Right lobe of liver (tissue), 6 donors: ENCODE measurements around the gene NFIA. TPM values are rescaled to one million over a fixed set of nuclear protein-coding genes. Genes with fewer than 3 reads are reported as not detected.

ENCODE experiments used
- ATAC-seq, 4 donors: fragments of 200-7000 bp; cut with Tn5 transposase; one replicate each; pipeline ENCODE4 v1.9.1; 2020; ENCODE audit warnings: mild to moderate bottlenecking in 4 of 4, moderate library complexity in 4 of 4
- DNase-seq, 3 donors: peaks; one replicate each; pipeline ENCODE4 v3.0.0-alpha.2; 2020
- H3K27ac ChIP-seq, 3 donors: fragments of 200-600 bp; one replicate each; pipeline ENCODE4 v1.8.0; 2022
- H3K27me3 ChIP-seq, 2 donors: fragments of 200-600 bp; one replicate each; pipeline ENCODE4 v1.8.0; 2022
- H3K36me3 ChIP-seq, 4 donors: fragments of 200-600 bp; sonication (generic) in 1 of 4; one replicate each; pipeline versions ENCODE4 v1.5.1 to v1.8.0; 2017 to 2022; ENCODE audit warnings: control low read depth in 1 of 4
- H3K4me1 ChIP-seq, 4 donors: fragments of 200-600 bp; sonication (generic) in 1 of 4; one replicate each; pipeline versions ENCODE4 v1.5.1 to v1.8.0; 2017 to 2022; ENCODE audit warnings: control low read depth in 1 of 4
- H3K4me3 ChIP-seq, 3 donors: fragments of 200-600 bp; one replicate each; pipeline ENCODE4 v1.8.0; 2022
- H3K9me3 ChIP-seq, 4 donors: fragments of 200-600 bp; sonication (generic) in 1 of 4; one replicate each; pipeline versions ENCODE4 v1.5.1 to v1.8.0; 2017 to 2022; ENCODE audit warnings: control low read depth in 1 of 4
- POLR2A ChIP-seq: fragments of 450-650 bp; IDR thresholded peaks from one replicate; pipeline ENCODE4 v1.6.1; 2017; ENCODE audit warnings: antibody characterized with exemption, mild to moderate bottlenecking
- WGBS: methylation state at CpG from one replicate; pipeline ENCODE4 v1.1.6; 2018; ENCODE audit warnings: low coverage, low lambda C conversion rate; ENCODE audit not compliant: insufficient coverage; ENCODE audit errors: missing lambda C conversion rate; 5-methylcytosine and 5-hydroxymethylcytosine counted together
- intact Hi-C, 2 donors: fragments of 100-400 bp; cut with DNase I; formaldehyde crosslinking; loops; one replicate each; pipeline versions ENCODE4 v1.11.2 to v1.14.1; 2022
- long read RNA-seq: library from polyadenylated mRNA; unstranded; transcript quantifications from one replicate; pipeline ENCODE4 v2.0.0, GENCODE V29; 2019
- total RNA-seq, 6 experiments: library from RNA; depleted of rRNA in 2 of 6; stranded (reverse); fragments of >200 nt in 2 of 6; fragmentation: NEBNext Ultra II Directional in 3 of 6; extraction: Animal tissue kit (Norgen Biotek cat#: 25700) in 3 of 6; gene quantifications; one replicate each; pipeline versions ENCODE4 v1.1.0 to v1.2.4, GENCODE V29; 2016 to 2023
- TF ChIP-seq, protein P1 (sequence below), 4 donors: fragments of 200-600 bp in 3 of 4; fragments of 450-650 bp in 1 of 4; IDR thresholded peaks; one replicate each; pipeline versions ENCODE4 v1.5.1 to v1.8.0; 2016 to 2022; ENCODE audit warnings: antibody characterized with exemption in 4 of 4, mild to moderate bottlenecking in 2 of 4
- donor health status: DM: no; HTN: yes; CAD: no.
- donor health status: DM: no; HTN: no; CAD: no.
- donor health status: DM: no; HTN: no; CAD: no.
- donor health status: DM: no; HTN: yes; CAD: no.
- donor health status: DM: no; HTN: yes; CAD: no.

The NFIA gene
- 10 to 100 TPM; 36.7 to 97.2 (median 57.9) TPM for total RNA-seq
- long read RNA-seq, full-length matches to known transcripts = 3 of 28 reads
- long read RNA-seq, partial matches to known transcripts = 10 of 28 reads
- long read RNA-seq, other reads (novel, unspliced or antisense) = 15 of 28 reads

DNA sequence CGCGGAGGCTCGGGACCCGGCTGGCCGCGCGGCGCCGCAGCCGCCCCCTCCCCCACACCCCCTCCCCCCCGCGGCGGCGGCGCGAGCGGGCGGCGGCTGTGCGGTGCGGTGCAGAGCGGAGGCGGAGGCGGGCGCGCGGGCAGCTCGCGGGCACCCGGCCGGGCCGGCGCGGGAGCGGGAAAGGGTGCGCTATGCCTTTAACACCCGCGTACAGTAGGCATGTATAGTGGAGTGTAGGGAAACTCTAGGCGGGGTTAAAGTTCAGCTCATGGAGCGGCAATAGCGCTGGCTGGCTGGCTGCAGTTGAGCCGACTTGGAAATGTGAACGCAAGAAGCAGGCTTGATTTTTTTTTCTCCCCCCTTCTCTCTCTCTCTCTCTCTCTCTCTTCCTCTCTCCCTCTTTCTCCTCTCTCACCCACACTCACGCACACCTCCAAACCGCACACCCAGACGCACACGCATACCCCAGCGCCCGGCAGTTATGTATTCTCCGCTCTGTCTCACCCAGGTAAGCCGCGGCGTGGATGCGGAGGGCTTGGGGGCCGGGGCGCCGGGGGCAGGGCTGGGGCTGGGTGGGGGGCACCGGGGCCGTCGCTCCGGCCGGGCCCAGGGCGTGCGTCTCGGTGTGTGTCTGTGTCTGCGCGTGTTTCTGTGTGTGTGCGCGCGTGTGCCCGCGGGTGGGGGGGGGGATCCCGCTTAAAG lies at the start of gene NFIA:
Gene NFIA (plus strand): TSS at position 251 of the 702 bp plus-strand sequence.
- intact Hi-C loops = no loop called here
- H3K9me3 ChIP-seq = no peaks in the 10 kb centered on the region
- peak; percentile 65 to 85 (median 78) for DNase-seq
- no peaks in the 10 kb centered on the region for H3K27me3 ChIP-seq
- H3K4me1 ChIP-seq = peaks cover 0 to 55% (median 20%) of the 10 kb centered on the region in 4 donors
- peak within 1 kb of the TSS; percentile 91 to 98 (median 94) for H3K27ac ChIP-seq
- WGBS = 1% methylated on average over 36 of the region's 73 CpGs
- TF ChIP-seq, protein P1, sequence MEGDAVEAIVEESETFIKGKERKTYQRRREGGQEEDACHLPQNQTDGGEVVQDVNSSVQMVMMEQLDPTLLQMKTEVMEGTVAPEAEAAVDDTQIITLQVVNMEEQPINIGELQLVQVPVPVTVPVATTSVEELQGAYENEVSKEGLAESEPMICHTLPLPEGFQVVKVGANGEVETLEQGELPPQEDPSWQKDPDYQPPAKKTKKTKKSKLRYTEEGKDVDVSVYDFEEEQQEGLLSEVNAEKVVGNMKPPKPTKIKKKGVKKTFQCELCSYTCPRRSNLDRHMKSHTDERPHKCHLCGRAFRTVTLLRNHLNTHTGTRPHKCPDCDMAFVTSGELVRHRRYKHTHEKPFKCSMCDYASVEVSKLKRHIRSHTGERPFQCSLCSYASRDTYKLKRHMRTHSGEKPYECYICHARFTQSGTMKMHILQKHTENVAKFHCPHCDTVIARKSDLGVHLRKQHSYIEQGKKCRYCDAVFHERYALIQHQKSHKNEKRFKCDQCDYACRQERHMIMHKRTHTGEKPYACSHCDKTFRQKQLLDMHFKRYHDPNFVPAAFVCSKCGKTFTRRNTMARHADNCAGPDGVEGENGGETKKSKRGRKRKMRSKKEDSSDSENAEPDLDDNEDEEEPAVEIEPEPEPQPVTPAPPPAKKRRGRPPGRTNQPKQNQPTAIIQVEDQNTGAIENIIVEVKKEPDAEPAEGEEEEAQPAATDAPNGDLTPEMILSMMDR (IDR thresholded peaks at IDR 0.05) = no peak
- TF ChIP-seq POLR2A = peak; percentile 62
- peak; percentile 40 to 65 (median 56) for ATAC-seq
- peak within 1 kb of the TSS; percentile 69 to 83 (median 74) for H3K4me3 ChIP-seq
- H3K36me3 ChIP-seq = no peaks in the 10 kb centered on the region

DNA sequence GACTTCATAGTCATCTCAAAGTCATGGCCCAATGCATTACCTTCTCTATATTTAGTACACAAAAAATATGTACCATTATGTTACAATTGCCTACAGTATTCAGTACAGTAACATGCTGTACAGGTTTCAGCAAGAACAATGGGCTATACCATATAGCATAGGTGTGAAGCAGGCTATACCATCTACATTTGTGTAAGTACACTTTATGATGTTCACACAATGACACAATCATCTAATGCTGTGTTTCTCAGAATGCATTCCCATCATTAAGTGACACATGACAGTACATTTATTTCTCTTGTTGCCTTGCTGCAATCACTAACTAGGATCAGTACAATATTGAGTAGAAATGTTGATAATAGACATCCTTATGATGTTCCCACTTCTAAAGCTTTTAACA lies 46.5 kb upstream of the NFIA start:
- H3K9me3 ChIP-seq = no peaks in the 10 kb centered on the region
- no peaks in the 10 kb centered on the region for H3K4me1 ChIP-seq
- ATAC-seq = no peak
- intact Hi-C loops = no loop called here
- no peaks in the 10 kb centered on the region for H3K27me3 ChIP-seq
- TF ChIP-seq POLR2A = no peak
- TF ChIP-seq, protein P1 (IDR thresholded peaks at IDR 0.05) = no peak
- DNase-seq = no peak
- no peak overlapping the region for H3K27ac ChIP-seq
- H3K36me3 ChIP-seq = no peaks in the 10 kb centered on the region
- H3K4me3 ChIP-seq = no peak overlapping the region

DNA sequence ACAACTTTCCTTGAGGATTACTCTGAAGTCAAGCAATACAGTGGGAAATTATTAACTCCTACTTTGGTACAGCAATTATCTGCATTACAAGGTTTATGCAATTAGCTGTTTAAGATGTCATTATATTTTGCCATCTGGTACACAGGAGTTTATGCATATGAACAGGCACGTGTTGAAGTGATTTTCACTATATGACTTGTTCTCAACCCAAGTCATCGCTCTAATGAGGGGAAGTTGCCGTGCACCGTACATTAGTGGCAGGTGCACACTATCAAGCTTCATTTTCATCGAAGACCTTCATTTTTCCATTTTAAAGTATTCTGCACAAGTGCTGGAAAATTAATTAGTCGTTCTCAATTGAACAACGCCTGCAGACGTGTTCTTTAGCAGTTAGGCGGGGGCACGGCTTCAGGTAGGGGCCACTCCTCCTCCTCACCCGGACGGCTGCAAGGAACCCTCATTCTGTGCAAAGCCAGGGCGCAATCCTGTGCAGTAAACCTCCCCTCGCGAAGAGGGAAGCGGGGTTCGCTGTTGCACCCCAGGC lies 39.8 kb upstream of the NFIA start:
- no peak for ATAC-seq
- H3K27ac ChIP-seq = no peak overlapping the region
- 45% methylated on average over 11 of the region's 17 CpGs for WGBS

DNA sequence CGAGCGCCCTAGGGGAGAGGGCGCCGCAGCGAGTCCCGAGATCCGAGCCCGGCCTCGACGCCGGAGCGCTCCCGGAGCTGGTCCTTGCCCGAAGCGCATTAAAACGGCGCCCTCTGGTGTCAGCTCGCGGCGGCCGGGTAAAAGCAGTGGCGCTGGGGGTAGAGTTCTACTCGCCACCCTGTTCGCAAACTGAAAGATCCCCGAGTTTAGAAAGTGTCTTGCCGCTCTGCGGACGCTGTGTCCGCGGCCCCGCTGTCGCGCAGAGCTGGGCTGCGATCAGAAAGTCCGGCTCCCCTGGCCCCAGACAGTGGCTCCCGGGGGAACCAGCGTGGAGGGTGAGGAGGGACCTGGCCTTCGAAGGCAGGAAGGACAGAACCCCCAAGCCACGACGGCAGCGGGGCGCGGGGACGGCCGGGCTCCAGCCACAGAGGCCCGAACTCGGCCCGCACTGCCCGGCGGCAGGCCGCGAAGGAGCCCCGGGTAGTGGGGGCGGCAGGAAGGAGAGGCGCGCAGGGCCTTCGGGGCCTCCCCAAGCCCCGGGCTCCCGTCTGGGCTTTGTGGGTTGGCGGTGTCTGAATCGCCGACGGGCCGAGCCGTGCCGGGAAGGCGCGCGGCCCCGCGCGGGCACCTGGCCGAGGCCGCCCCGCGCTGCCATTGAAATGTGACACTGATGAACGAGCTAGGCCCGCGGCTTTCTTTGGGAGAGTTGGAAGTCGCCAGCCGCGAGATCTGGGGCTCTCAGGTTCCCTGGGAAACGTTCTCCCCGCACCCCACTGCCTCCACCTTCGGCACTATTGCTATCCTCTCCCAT lies 39.1 kb upstream of the NFIA start:
- 17% methylated on average over 5 of the region's 85 CpGs for WGBS
- intact Hi-C loops = loop anchor here in 1 of 2 donors (10.0 kb wide), 3 partner anchors 412 to 888 kb away; no protein-coding TSS in a partner anchor
- Histone ChIP-seq H3K4me1 (peaks cover 0 to 7% (median 2%) of the 10 kb centered on the region in 4 donors), H3K9me3 (no peaks in the 10 kb centered on the region), H3K4me3 (peak overlapping the region; percentile 51 to 62 (median 51)), H3K36me3 (no peaks in the 10 kb centered on the region), H3K27ac (peak overlapping the region; percentile 18 to 45 (median 20)), H3K27me3 (no peaks in the 10 kb centered on the region)
- no peak for TF ChIP-seq POLR2A
- TF ChIP-seq, protein P1 (IDR thresholded peaks at IDR 0.05) = peak; percentile 90 to 93 (median 92)
- DNase-seq (peak; percentile 92 to 93 (median 92)), ATAC-seq (peak; percentile 98 to 99 (median 99))

More for the DNA sequence above, 39.8 kb upstream of the NFIA start:
- Histone ChIP-seq H3K4me1 (peaks cover 0 to 7% (median 2%) of the 10 kb centered on the region in 4 donors), H3K4me3 (peak overlapping the region; percentile 51 to 62 (median 51)), H3K27me3 (no peaks in the 10 kb centered on the region), H3K36me3 (no peaks in the 10 kb centered on the region), H3K9me3 (no peaks in the 10 kb centered on the region)
- no peak for DNase-seq
- TF ChIP-seq POLR2A = no peak
- TF ChIP-seq, protein P1 (IDR thresholded peaks at IDR 0.05) = no peak
- intact Hi-C loops = loop anchor here in 1 of 2 donors (10.0 kb wide), 3 partner anchors 412 to 888 kb away; no protein-coding TSS in a partner anchor
